Germinal center (tissue), 1 donor: ENCODE measurements around the gene MTMR12.

Experiments
- DNase-seq: peaks from one replicate; pipeline ENCODE4 v3.0.0; 2012; ENCODE audit warnings: mixed read lengths, low spot score

Gene MTMR12

GRCh38 chr5:32312595-32313332, at the start of gene MTMR12:
MTMR12 (minus strand) TSS chr5:32312939; CDS start chr5:32312838, 101 bp downstream.
- peak; percentile 99 for DNase-seq

- DNase-seq, result no peak
These were observed 49.8 kb upstream of the MTMR12 start for GRCh38 chr5:32362527-32362926.

- DNase-seq, result no peak
These were observed 48.2 kb upstream of the MTMR12 start for GRCh38 chr5:32360906-32361305.

GRCh38 chr5:32358611-32359010, 45.9 kb upstream of the MTMR12 start:
- no peak for DNase-seq

GRCh38 chr5:32357658-32358057, 44.9 kb upstream of the MTMR12 start:
- DNase-seq, result no peak

- no peak for DNase-seq
These were observed 42.9 kb upstream of the MTMR12 start for GRCh38 chr5:32355686-32356085.

- DNase-seq, result no peak
These were observed 40.7 kb upstream of the MTMR12 start for GRCh38 chr5:32353420-32353819.

GRCh38 chr5:32352685-32353084, 39.9 kb upstream of the MTMR12 start:
- DNase-seq, result no peak

GRCh38 chr5:32346869-32347268, 34.1 kb upstream of the MTMR12 start:
- DNase-seq, result no peak

- DNase-seq, result no peak
These were observed 30.4 kb upstream of the MTMR12 start for GRCh38 chr5:32343058-32343672.

GRCh38 chr5:32342656-32343055, 29.9 kb upstream of the MTMR12 start:
- no peak for DNase-seq

- no peak for DNase-seq
These were observed 27.1 kb upstream of the MTMR12 start for GRCh38 chr5:32339878-32340277.

GRCh38 chr5:32339198-32339597, 26.5 kb upstream of the MTMR12 start:
- no peak for DNase-seq

- DNase-seq, result no peak
These were observed 20.2 kb upstream of the MTMR12 start for GRCh38 chr5:32332966-32333365.

GRCh38 chr5:32332361-32332760, 19.6 kb upstream of the MTMR12 start:
- no peak for DNase-seq

GRCh38 chr5:32331935-32332274, 19.2 kb upstream of the MTMR12 start:
- DNase-seq, result no peak

GRCh38 chr5:32331217-32331934, 18.6 kb upstream of the MTMR12 start:
- DNase-seq, result no peak

- no peak for DNase-seq
These were observed 17.6 kb upstream of the MTMR12 start for GRCh38 chr5:32330126-32330971.

GRCh38 chr5:32329395-32329834, 16.7 kb upstream of the MTMR12 start:
- peak; percentile 75 for DNase-seq

GRCh38 chr5:32326216-32326772, 13.6 kb upstream of the MTMR12 start:
- DNase-seq, result no peak

- DNase-seq, result no peak
These were observed 12.9 kb upstream of the MTMR12 start for GRCh38 chr5:32325616-32326015.

- DNase-seq, result peak; percentile 5
These were observed 12.3 kb upstream of the MTMR12 start for GRCh38 chr5:32325062-32325461.
